Vagina (tissue), 2 donors: ENCODE measurements around the gene RNF187.

ENCODE experiments used
- CTCF ChIP-seq, 3 experiments: fragments of 450-650 bp in 2 of 3; fragments of 200-600 bp in 1 of 3; sonication (generic) in 1 of 3; IDR thresholded peaks; one replicate each; pipeline ENCODE4 v1.5.1; 2017 to 2019; ENCODE audit warnings: antibody characterized with exemption in 3 of 3, mild to moderate bottlenecking in 2 of 3, moderate library complexity in 2 of 3
- POLR2A ChIP-seq, 2 donors: fragments of 450-650 bp; IDR thresholded peaks; one replicate each; pipeline ENCODE4 v1.6.1; 2017; ENCODE audit warnings: antibody characterized with exemption in 2 of 2, mild to moderate bottlenecking in 2 of 2, moderate library complexity in 2 of 2
- POLR2AphosphoS5 ChIP-seq, 2 donors: sonication (generic); formaldehyde crosslinking; IDR thresholded peaks; one replicate each; pipeline ENCODE4 v1.9.0; 2017; ENCODE audit warnings: antibody characterized with exemption in 2 of 2, mild to moderate bottlenecking in 2 of 2, low read depth in 1 of 2; ENCODE audit not compliant: insufficient read depth in 1 of 2

GRCh38 chr1:228542376-228542775, 55.2 kb downstream of the RNF187 start:
- no peak for TF ChIP-seq CTCF (IDR thresholded peaks at IDR 0.05)
- TF ChIP-seq POLR2AphosphoS5 (IDR thresholded peaks at IDR 0.05; ENCODE audit: insufficient read depth in 1 of 2, low read depth in 1 of 2): no peak
- TF ChIP-seq POLR2A (IDR thresholded peaks at IDR 0.05): no peak
